Tongue (tissue), 2 donors: ENCODE results near the gene C1orf52. TPM values are rescaled to one million over a fixed set of nuclear protein-coding genes. Genes with fewer than 3 reads are reported as not detected.

Experiments used
- DNase-seq: peaks from one replicate; pipeline ENCODE4 v3.0.0-alpha.2; 2015
- total RNA-seq: library from RNA; depleted of rRNA; stranded (reverse); fragments of >200 nt; gene quantifications from one replicate; pipeline ENCODE4 v1.2.3, GENCODE V29; 2014

The C1orf52 gene
- total RNA-seq, 1 donor from 2014 or later: 16.7 TPM

GRCh38 chr1:85229574-85230097 lies 29.8 kb downstream of the C1orf52 start:
- DNase-seq: no peak

DNA sequence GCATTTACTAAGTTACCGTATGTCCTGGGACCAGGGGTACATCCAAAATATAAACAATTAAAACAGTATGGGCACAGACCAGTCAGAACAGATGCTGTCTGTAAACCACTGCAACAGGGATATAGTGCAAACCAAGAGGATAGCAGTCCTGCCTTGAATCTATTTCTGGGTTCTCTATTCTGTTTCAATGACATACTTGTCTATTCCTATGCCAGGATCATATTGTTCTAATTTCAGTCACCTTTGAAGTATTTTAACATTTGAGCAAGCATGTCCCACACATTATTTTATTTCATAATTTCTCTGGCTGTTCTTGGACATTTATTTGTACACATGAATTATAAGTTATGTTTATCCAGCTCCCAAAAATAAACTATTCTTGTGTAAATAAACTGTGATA lies 30.5 kb downstream of the C1orf52 start:
- DNase-seq: peak; percentile 50

DNA sequence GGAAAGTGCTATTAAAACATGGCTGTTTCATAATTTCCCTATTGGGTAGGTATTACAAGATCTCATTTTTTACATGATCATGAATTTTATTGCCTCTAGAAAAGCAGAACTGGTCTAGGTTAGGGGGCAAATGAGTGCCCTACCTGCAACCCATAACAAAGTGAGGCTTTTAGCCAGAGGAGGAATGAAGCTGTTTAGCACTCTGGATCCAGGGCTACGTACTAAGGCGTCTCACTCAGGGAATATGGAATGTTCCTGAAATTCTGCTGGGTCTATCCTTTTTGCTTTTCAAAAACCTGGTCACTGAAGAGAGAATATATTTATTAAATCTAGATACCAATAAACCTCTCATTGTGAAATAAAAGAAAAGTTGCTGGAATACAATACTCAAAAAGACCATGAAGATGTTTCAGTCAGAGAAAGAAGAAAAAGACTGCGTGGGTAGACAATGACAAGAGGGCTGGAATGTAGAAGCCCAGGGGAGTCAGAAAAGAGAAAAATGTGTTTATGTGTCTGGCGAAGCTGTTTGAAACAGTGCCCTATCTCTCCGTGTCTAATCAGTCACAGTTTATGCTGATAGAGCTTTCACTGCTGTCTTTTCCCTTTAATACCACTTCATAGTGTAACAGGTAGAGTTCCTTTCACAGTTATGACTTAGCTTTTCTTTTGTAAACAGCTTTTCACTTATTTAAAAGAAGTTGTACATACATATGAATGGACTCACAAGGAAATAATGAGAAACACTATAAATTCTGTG lies 33.7 kb downstream of the C1orf52 start:
- no peak for DNase-seq

- DNase-seq: peak; percentile 81
These were observed 34.5 kb downstream of the C1orf52 start for GRCh38 chr1:85224734-85225623.

DNA sequence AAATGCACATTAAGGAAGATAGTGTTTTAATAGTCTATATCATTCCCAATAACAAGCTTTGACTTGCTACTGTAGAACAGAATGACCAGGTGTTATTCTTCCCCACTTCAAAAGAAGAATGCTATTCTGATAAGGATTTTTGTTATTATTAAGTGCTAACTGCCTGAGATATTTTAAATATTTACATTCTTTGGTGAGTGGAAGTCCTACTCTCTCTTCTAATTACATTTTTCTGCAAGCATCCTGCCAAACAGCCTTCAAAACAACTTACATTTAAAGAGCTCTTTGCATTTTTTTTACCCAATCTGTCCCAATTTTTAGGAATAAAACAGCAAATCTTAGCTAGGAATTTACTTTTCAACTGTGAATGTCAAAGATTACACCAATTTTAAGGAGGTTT lies 35.2 kb downstream of the C1orf52 start:
- DNase-seq: no peak

DNA sequence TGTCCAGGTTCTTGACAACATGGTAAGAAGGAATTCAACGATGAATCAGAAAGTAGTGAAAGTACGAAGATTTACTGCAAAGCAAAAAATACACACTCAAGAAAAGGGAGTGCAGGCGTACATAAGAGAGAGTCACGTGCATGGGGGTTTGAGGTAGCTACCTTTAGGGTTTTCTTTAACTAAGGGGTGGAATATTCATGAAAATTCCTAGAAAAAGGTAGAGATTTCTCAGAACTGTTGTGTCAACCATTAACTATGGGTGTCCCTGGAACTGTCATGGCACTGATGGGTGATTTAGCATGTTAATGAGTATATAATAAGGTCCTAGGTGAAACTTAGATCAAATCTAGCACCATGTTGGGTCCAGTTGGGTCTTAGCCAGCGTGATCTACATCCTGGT lies 36.1 kb downstream of the C1orf52 start:
- no peak for DNase-seq

GRCh38 chr1:85220756-85221201 lies 38.7 kb downstream of the C1orf52 start:
- DNase-seq: peak; percentile 88

GRCh38 chr1:85219853-85220610 lies 39.4 kb downstream of the C1orf52 start:
- no peak for DNase-seq

DNA sequence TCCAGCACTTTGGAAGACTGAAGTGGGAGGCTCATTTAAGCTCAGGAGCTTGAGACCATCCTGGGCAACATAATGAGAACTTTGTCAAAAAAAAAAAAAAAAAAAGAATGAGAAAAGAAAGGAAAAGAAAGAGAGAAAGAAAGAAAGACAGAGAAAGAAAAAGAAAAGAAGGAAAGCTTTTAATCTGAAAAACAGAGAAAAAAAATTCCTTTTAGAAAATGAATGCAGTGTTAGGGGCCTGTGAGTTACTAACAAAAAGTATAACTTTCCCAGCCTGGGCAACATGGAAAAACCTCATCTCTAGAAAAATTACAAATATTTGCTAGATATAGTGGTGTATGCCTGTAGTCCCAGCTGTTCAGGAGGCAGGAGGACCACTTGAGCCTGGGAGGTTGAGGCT lies 42.8 kb downstream of the C1orf52 start:
- no peak for DNase-seq

DNA sequence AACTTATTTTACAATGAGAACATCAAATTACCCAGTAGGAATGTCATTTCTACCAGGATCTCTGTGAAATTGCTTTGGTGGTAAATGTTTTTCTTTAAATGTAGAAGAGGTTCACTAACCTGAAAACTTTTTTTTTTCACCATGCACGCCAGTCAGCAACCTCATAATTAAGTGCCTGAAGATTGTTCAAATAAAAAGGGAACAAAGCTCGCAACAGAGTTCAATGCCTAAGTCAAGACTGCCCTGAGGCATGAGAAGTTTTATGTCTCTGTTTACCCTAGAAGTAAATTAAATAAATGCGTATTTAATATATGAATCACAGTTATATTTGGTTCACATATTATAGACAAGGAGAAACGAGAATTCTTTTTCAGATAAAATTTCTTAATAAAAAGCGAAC lies 44.8 kb downstream of the C1orf52 start:
- DNase-seq: no peak

GRCh38 chr1:85208488-85208887 lies 51.0 kb downstream of the C1orf52 start:
- no peak for DNase-seq

DNA sequence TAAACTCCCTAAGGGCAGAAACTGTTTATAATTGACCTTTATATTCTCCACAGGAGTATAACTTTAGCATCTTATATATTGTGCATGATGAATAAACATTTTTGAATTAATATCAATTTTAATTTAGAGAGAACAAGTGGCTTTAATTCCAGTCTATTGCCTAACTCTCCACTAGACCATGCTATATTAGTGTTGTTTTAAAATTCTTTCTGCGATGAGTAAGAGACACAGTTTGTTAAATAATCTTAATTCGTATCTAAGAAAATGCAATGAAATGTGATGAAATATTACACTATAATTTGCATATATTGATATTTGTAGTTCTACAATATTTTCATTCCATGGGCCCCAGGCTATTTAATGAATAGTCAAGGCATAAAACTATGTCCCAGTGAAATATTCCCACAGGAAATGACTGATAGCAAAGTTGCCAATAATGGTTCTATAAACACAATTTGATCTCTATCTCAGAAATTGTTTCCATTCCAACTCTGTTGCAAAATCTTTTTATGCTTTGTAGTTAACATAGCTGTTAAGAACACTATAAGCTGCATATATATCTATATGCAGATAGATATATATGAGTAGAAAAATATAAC lies 55.8 kb downstream of the C1orf52 start:
- no peak for DNase-seq

- DNase-seq: no peak
These were observed 56.6 kb downstream of the C1orf52 start for GRCh38 chr1:85202864-85203255.

DNA sequence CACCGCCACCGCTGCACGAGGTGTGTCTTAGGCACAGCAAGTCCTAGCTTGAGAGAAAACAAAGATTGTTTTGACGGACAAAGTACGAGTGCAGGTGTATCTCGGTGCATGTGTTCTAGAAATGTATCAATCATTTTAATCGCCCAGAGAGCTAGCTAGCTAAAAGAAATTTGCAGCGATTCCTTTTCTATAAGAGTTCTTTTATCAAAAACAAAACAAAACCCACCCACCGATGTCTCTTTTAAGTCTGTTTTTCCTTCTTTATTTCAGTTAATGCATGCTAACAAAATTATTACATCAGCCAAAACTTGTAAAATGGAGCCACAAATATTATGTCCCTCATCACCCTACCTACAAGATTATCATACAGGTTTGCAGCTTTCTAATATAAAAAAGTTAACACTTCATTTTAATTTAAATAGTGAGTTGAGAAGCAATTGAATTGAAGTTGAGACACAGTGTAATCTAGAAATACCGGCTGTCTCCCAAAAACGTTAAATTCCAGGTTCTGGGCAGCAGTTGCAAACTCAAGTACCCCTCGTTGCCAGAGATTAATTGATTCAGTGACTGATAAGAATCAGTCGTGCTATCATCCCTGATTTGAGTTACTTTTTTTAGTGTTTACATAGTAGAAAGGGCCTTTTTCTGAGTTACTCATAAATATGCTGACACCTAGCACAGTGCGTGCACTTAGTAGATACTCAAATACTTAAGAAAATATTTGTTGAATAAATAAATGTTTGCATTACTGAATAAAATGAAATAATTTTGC lies 57.2 kb downstream of the C1orf52 start:
- DNase-seq: no peak

DNA sequence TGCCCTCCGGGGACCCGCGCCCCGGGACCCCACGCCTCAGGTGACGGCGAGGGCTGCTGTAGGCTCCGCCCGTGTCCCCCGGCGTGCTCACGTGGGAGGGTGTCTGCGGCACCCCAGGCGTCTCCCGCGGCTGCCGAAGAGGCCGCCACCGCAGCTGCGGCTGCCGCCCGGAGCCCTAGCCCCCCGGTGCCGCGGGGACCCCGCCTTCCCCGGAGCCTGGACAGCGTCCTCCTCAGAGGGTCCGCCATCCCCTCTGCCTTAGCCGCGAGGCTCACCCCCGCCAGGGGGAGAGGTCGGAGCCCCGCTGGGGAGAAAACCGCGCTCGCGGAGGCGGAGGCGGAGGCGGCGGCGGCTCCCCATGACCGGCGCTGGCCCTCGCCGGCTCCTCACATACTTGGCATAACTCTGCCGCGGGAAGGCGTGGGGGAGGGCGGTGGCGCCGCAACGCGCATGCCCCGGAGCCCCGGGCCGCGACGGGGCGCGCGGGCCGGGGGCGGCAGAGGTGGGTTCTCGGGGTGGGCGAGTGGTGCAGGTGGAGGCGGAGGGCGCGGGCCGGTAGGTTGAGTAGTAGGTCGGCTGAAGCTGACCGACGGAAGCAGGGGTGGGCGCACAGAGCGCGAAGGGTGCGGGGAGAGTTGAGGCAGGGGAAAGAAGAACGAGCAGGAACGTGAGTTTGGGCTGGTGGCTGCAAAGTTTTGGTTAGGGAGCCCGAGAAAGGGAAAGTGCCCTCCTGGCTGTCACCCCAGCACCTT lies 57.9 kb downstream of the C1orf52 start:
- DNase-seq: peak; percentile 80

DNA sequence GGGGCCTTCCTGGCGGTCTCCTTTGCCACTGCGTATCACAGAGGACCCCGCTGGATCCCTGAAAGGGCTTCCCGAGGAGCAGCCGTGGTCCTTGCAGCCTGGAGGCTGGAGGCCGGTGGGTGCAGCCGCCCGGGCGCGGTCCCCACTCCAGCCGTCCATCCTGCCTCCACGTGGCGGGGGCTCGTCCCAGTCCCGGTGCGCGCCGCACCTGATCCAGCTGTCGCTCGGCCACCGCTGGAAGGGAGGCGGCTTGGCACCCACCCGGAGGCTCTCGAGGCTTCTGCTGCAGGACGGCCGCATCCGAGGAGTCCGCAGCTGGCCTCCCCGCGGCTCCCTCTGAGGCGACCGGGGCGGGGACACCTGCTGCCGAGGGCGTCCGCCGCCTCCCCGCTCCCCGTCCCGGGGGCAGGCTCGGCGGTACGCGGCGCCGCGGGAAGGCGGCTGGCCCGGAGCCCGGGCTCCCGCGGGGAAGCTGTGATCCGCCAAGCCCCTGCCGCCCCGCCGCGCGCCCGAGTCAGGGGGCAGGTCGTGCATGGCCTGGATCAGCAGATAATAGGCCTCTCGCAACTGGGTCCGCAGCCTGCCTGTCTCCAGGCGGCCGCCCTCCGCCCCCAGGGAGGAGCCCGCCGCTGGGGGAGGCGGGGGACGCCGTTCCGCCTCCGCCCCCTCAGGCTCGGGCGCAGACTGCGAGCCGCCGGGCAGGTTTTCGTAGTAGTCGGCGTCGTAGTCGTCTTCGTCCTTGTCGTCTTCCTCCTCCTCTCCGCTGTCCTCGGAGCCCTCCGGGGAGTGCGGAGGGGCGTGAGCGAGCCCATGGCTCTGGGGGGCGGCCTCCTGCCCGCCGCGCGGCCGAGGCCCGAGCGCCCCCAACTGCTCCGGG lies 58.8 kb downstream of the C1orf52 start, which contains the start of gene SYDE2:
SYDE2 (minus strand) TSS at position 554 of the 877 bp plus-strand sequence; CDS start at position 534, 20 bp downstream.
- DNase-seq: peak; percentile 82
